H9 (cell line): ENCODE data around the gene CD68. TPM values are rescaled to one million over a fixed set of nuclear protein-coding genes. Genes with fewer than 3 reads are reported as not detected.

ENCODE experiments used
- DNase-seq: peaks from one replicate; pipeline ENCODE4 v3.0.0-alpha.2; 2017
- H2AFZ ChIP-seq: one replicate; pipeline ENCODE4 v1.6.1; 2013; ENCODE audit warnings: mild to moderate bottlenecking, low read length, control low read depth, moderate library complexity
- H2AK5ac ChIP-seq: 2 replicates; pipeline ENCODE4 v1.6.1; 2013; ENCODE audit warnings: low read length, control low read depth, mixed read lengths; ENCODE audit not compliant: insufficient read length
- H2BK120ac ChIP-seq: one replicate; pipeline ENCODE4 v1.6.1; 2013; ENCODE audit warnings: low read depth, mild to moderate bottlenecking, low read length, control low read depth, inconsistent platforms; ENCODE audit not compliant: poor library complexity, severe bottlenecking
- H2BK12ac ChIP-seq: 2 replicates; pipeline ENCODE4 v1.6.1; 2013; ENCODE audit warnings: low read length, control low read depth, mixed read lengths, low read depth; ENCODE audit not compliant: insufficient read length
- H2BK15ac ChIP-seq: 2 replicates; pipeline ENCODE4 v1.6.1; 2013; ENCODE audit warnings: low read depth, low read length, control low read depth
- H2BK20ac ChIP-seq: one replicate; pipeline ENCODE4 v1.6.1; 2013; ENCODE audit warnings: low read depth, mild to moderate bottlenecking, low read length, control low read depth, inconsistent platforms; ENCODE audit not compliant: poor library complexity, severe bottlenecking
- H2BK5ac ChIP-seq: 2 replicates; pipeline ENCODE4 v1.6.1; 2013; ENCODE audit warnings: low read length, control low read depth, mixed read lengths; ENCODE audit not compliant: insufficient read length
- H3K14ac ChIP-seq: 2 replicates; pipeline ENCODE4 v1.6.1; 2013; ENCODE audit warnings: low read length, control low read depth; ENCODE audit not compliant: insufficient read depth
- H3K18ac ChIP-seq: 2 replicates; pipeline ENCODE4 v1.6.1; 2013; ENCODE audit warnings: low read depth, mild to moderate bottlenecking, mixed read lengths, low read length, control low read depth; ENCODE audit not compliant: insufficient read length
- H3K23ac ChIP-seq: 2 replicates; pipeline ENCODE4 v1.6.1; 2013; ENCODE audit warnings: low read length, control low read depth, mixed read lengths, low read depth; ENCODE audit not compliant: insufficient read length
- H3K23me2 ChIP-seq: 2 replicates; pipeline ENCODE4 v1.6.1; 2013; ENCODE audit warnings: low read depth, mild to moderate bottlenecking, mixed read lengths, low read length, control low read depth; ENCODE audit not compliant: insufficient read length, poor library complexity, severe bottlenecking
- H3K27ac ChIP-seq: 2 replicates; pipeline ENCODE4 v1.5.1; 2013; ENCODE audit warnings: low read length, control low read depth, mixed read lengths, low read depth; ENCODE audit not compliant: insufficient read length
- H3K27me3 ChIP-seq: 2 replicates; pipeline ENCODE4 v1.6.1; 2013; ENCODE audit warnings: low read length, control low read depth, inconsistent platforms; ENCODE audit not compliant: insufficient read depth
- H3K4ac ChIP-seq: 2 replicates; pipeline ENCODE4 v1.6.1; 2013; ENCODE audit warnings: low read depth, mild to moderate bottlenecking, control low read depth, inconsistent platforms, low read length, moderate library complexity
- H3K4me1 ChIP-seq: 2 replicates; pipeline ENCODE4 v1.6.1; 2013; ENCODE audit warnings: low read length, control low read depth, inconsistent platforms; ENCODE audit not compliant: insufficient read depth
- H3K4me2 ChIP-seq: 2 replicates; pipeline ENCODE4 v1.6.1; 2013; ENCODE audit warnings: low read length, control low read depth, mixed read lengths; ENCODE audit not compliant: insufficient read length, insufficient read depth
- H3K56ac ChIP-seq: 2 replicates; pipeline ENCODE4 v1.6.1; 2013; ENCODE audit warnings: low read depth, mild to moderate bottlenecking, mixed read lengths, low read length, control low read depth; ENCODE audit not compliant: insufficient read length
- H3K79me1 ChIP-seq: 2 replicates; pipeline ENCODE4 v1.6.1; 2013; ENCODE audit warnings: low read depth, mild to moderate bottlenecking, moderate library complexity, low read length, control low read depth, inconsistent platforms; ENCODE audit not compliant: insufficient read depth, poor library complexity, severe bottlenecking
- H3K79me2 ChIP-seq: 2 replicates; pipeline ENCODE4 v1.6.1; 2013; ENCODE audit warnings: low read length, control low read depth, inconsistent platforms; ENCODE audit not compliant: insufficient read depth
- H3K9ac ChIP-seq: 2 replicates; pipeline ENCODE4 v1.6.1; 2013; ENCODE audit warnings: low read length, control low read depth, mixed read lengths; ENCODE audit not compliant: insufficient read length; ENCODE audit errors: extremely low read depth
- H3K9me3 ChIP-seq: one replicate; pipeline ENCODE4 v1.6.1; 2013; ENCODE audit warnings: low read depth, low read length, inconsistent platforms; ENCODE audit not compliant: control insufficient read depth
- H3T11ph ChIP-seq: one replicate; pipeline ENCODE4 v1.6.1; 2013; ENCODE audit warnings: mild to moderate bottlenecking, low read length, control low read depth, inconsistent platforms
- H4K20me1 ChIP-seq: one replicate; pipeline ENCODE4 v1.6.1; 2013; ENCODE audit not compliant: control insufficient read depth, insufficient read length, insufficient read depth
- H4K5ac ChIP-seq: 2 replicates; pipeline ENCODE4 v1.6.1; 2013; ENCODE audit warnings: low read depth, mild to moderate bottlenecking, mixed read lengths, low read length, control low read depth; ENCODE audit not compliant: insufficient read length
- H4K8ac ChIP-seq: replicated peaks from 2 replicates; pipeline ENCODE4 v1.6.1; 2013; ENCODE audit warnings: low read length, control low read depth, mixed read lengths, low read depth; ENCODE audit not compliant: insufficient read length
- H4K91ac ChIP-seq: 2 replicates; pipeline ENCODE4 v1.6.1; 2013; ENCODE audit warnings: low read depth, mild to moderate bottlenecking, moderate library complexity, mixed read lengths, low read length, control low read depth; ENCODE audit not compliant: insufficient read length
- H3K27ac Mint-ChIP-seq, 3 experiments: 2 replicates in 2 of 3; 3 replicates in 1 of 3; pipeline ENCODE4 v1.8.0; 2020 to 2021; ENCODE audit warnings: mixed read lengths in 3 of 3, mild to moderate bottlenecking in 1 of 3, moderate library complexity in 1 of 3
- H3K27me3 Mint-ChIP-seq: 2 replicates; pipeline ENCODE4 v1.8.0; 2021; ENCODE audit warnings: low read depth, mild to moderate bottlenecking, moderate library complexity, mixed read lengths
- H3K36me3 Mint-ChIP-seq, 3 experiments: 2 replicates in 2 of 3; 3 replicates in 1 of 3; pipeline ENCODE4 v1.8.0; 2020 to 2021; ENCODE audit warnings: low read depth in 3 of 3, mixed read lengths in 3 of 3; ENCODE audit not compliant: insufficient read depth in 1 of 3
- H3K4me1 Mint-ChIP-seq, 2 experiments: 2 replicates each; pipeline ENCODE4 v1.8.0; 2020; ENCODE audit warnings: mixed read lengths in 2 of 2
- H3K4me3 Mint-ChIP-seq, 2 experiments: 2 replicates in 1 of 2; 3 replicates in 1 of 2; pipeline ENCODE4 v1.8.0; 2020 to 2021; ENCODE audit warnings: mild to moderate bottlenecking in 2 of 2, mixed read lengths in 2 of 2, moderate library complexity in 1 of 2
- H3K9me3 Mint-ChIP-seq, 2 experiments: 2 replicates in 1 of 2; 3 replicates in 1 of 2; pipeline ENCODE4 v1.8.0; 2020; ENCODE audit warnings: mild to moderate bottlenecking in 2 of 2, mixed read lengths in 2 of 2, moderate library complexity in 1 of 2
- WGBS: extraction: QIAGEN DNeasy Blood & Tissue Kit; methylation state at CpG from one replicate; pipeline ENCODE4 v1.1.7; 2013; ENCODE audit warnings: missing lambda C conversion rate, low lambda C conversion rate, mixed read lengths; ENCODE audit not compliant: insufficient read length; ENCODE audit errors: extremely low coverage; 5-methylcytosine and 5-hydroxymethylcytosine counted together
- total RNA-seq: library from RNA; stranded (reverse); gene quantifications from 2 replicates; pipeline ENCODE4 v1.2.1, GENCODE V29; 2021
- TF ChIP-seq, protein P1 (sequence below): fragments of 200-600 bp; sonication (generic); conservative IDR thresholded peaks from 3 replicates; pipeline ENCODE4 v1.8.0; 2021; ENCODE audit warnings: antibody characterized with exemption, mild to moderate bottlenecking

CD68 gene
- total RNA-seq, 1 experiment from 2014 or later, result 0.42 TPM

DNA sequence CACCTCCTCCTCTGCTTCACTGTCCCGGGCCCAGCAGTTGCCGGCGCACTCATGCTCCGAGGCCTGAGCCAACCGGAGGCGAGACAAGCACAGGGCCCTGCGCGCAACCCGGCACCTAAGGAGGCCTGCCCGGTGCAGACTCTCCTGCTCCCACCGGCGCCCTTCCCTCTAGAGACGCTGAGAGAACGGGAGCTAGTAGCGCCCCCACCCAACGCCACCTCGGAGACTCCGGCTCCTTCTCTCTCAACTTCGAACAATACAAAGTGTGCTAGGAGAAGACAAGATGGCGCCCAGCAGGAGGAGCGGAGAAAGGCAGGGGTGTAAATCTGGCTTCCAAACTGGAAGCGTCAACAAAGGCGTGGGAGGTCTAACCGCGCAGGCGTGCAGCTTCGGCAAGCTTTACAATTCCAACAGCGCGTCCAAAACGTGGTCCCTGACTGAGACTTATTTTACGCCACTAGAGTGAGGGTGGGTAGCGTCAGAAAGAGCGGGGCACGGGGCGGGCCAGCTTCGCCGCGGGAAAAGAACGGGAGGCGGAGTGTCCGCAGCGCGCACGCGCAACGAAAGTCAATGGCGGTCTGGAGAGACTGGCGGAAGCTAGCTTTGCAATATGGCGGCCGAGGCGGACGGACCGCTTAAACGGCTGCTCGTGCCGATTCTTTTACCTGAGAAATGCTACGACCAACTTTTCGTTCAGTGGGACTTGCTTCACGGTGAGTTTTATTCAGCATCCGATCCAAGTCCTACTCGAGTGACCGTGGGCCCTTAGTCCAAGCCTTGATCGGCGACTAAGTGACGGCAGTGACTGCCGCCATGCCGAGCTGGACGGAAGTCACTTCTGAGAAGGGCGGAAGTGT is 4.0 kb downstream of the CD68 start, which contains the start of gene MPDU1:
Gene MPDU1 (plus strand): TSS at position 600 of the 857 bp plus-strand sequence. CDS start 11 bp downstream, at position 611.
- no peak within 1 kb of the TSS for H3K23ac ChIP-seq
- H3K79me2 ChIP-seq, result no peaks in the 10 kb centered on the region; the same call in 1 of the 2 replicates
- H3K23me2 ChIP-seq, result peaks cover 3% of the 10 kb centered on the region
- H3K56ac ChIP-seq, result peak within 1 kb of the TSS; percentile 92
- peak within 1 kb of the TSS; percentile 96 for H4K91ac ChIP-seq
- H2AK5ac ChIP-seq, result no peak within 1 kb of the TSS
- peak within 1 kb of the TSS; percentile 92 for H2BK5ac ChIP-seq
- no peaks in the 10 kb centered on the region for H3K79me1 ChIP-seq
- peak within 1 kb of the TSS; percentile 82 for H2BK120ac ChIP-seq
- H3K14ac ChIP-seq, result peak within 1 kb of the TSS; percentile 100
- peak within 1 kb of the TSS; percentile 92 for H2BK12ac ChIP-seq
- no peaks in the 10 kb centered on the region for H4K20me1 ChIP-seq
- peak within 1 kb of the TSS; percentile 100 for H3K18ac ChIP-seq
- peak within 1 kb of the TSS; percentile 99 for H4K5ac ChIP-seq
- peak within 1 kb of the TSS; percentile 79 for H3K4me2 ChIP-seq
- no peak within 1 kb of the TSS for H2AFZ ChIP-seq
- H3K9ac ChIP-seq, result peak within 1 kb of the TSS; percentile 100
- H2BK20ac ChIP-seq, result no peak within 1 kb of the TSS
- H3K9me3 ChIP-seq, result no peaks in the 10 kb centered on the region
- Mint-ChIP-seq H3K4me3 (peak within 1 kb of the TSS; percentile 98), H3K27ac (peak within 1 kb of the TSS; percentile 100), H3K27me3 (no peaks in the 10 kb centered on the region; the same call in none of the 2 replicates), H3K36me3 (peaks cover 10 to 43% (median 38%) of the 10 kb centered on the region in 3 experiments), H3K4me1 (peaks cover 31 to 55% of the 10 kb centered on the region in 2 experiments), H3K9me3 (peaks cover 0 to 3% of the 10 kb centered on the region in 2 experiments; a peak in 1 of 5 replicates)
- peak within 1 kb of the TSS; percentile 98 for H4K8ac ChIP-seq
- peak; percentile 98 for DNase-seq
- peak within 1 kb of the TSS; percentile 93 for H3T11ph ChIP-seq
- H3K27ac ChIP-seq, result peak within 1 kb of the TSS; percentile 96
- no CpG with 5 or more reads among the region's 69 CpGs for WGBS
- TF ChIP-seq, protein P1, sequence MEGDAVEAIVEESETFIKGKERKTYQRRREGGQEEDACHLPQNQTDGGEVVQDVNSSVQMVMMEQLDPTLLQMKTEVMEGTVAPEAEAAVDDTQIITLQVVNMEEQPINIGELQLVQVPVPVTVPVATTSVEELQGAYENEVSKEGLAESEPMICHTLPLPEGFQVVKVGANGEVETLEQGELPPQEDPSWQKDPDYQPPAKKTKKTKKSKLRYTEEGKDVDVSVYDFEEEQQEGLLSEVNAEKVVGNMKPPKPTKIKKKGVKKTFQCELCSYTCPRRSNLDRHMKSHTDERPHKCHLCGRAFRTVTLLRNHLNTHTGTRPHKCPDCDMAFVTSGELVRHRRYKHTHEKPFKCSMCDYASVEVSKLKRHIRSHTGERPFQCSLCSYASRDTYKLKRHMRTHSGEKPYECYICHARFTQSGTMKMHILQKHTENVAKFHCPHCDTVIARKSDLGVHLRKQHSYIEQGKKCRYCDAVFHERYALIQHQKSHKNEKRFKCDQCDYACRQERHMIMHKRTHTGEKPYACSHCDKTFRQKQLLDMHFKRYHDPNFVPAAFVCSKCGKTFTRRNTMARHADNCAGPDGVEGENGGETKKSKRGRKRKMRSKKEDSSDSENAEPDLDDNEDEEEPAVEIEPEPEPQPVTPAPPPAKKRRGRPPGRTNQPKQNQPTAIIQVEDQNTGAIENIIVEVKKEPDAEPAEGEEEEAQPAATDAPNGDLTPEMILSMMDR, result no peak
- H2BK15ac ChIP-seq, result no peak within 1 kb of the TSS
- H3K4me1 ChIP-seq, result no peaks in the 10 kb centered on the region
- H3K27me3 ChIP-seq, result no peaks in the 10 kb centered on the region
- peak within 1 kb of the TSS; percentile 70 for H3K4ac ChIP-seq
